BJ (cell line): Measurements from ENCODE around the gene RNF13. TPM values are rescaled to one million over a fixed set of nuclear protein-coding genes. Genes with fewer than 3 reads are reported as not detected.

ENCODE experiments used
- CTCF ChIA-PET: fragments of 350-600 bp; formaldehyde crosslinking; extraction: SDS; loops from one replicate; lab custom pipeline; 2021; ENCODE audit warnings: antibody characterized with exemption, inconsistent platforms; lab: Yijun Ruan, JAX
- POLR2A ChIA-PET: fragments of 300-600 bp; sonication (Branson Sonifier 250); formaldehyde crosslinking; extraction: SDS; loops from one replicate; lab custom pipeline; 2021; ENCODE audit warnings: antibody characterized with exemption; lab: Charles Lee
- DNase-seq: peaks from one replicate; pipeline ENCODE4 v3.0.0-alpha.2; 2011; ENCODE audit warnings: low read depth
- H3K27me3 ChIP-seq: 2 replicates; pipeline ENCODE4 v1.6.0; 2011; ENCODE audit warnings: low read length; ENCODE audit not compliant: control insufficient read depth, insufficient read depth
- H3K36me3 ChIP-seq: 2 replicates; pipeline ENCODE4 v1.5.1; 2011; ENCODE audit warnings: low read length; ENCODE audit not compliant: control insufficient read depth, insufficient read depth
- H3K4me3 ChIP-seq: 2 replicates; pipeline ENCODE4 v1.5.1; 2011; ENCODE audit warnings: low read depth, mild to moderate bottlenecking, control low read depth, low read length
- CTCF ChIP-seq: IDR thresholded peaks from 2 replicates; pipeline ENCODE4 v1.5.1; 2011; ENCODE audit warnings: low read depth, mild to moderate bottlenecking, control low read depth, inconsistent platforms, low read length, moderate library complexity; ENCODE audit not compliant: insufficient read depth
- polyA plus RNA-seq: library from polyadenylated mRNA; depleted of rRNA; stranded (reverse); fragments of >200 nt; gene quantifications from 2 replicates; pipeline ENCODE4 v1.2.3, GENCODE V29; 2011

Gene RNF13
- polyA plus RNA-seq, 1 experiment, result 30.7 TPM

- Histone ChIP-seq H3K36me3 (no peaks in the 10 kb centered on the region; the same call in 1 of the 2 replicates), H3K27me3 (no peaks in the 10 kb centered on the region), H3K4me3 (no peak overlapping the region)
- no peak for TF ChIP-seq CTCF
- no peak for DNase-seq
- ChIA-PET CTCF (no interaction called here), POLR2A (no interaction called here)
These were observed 78.6 kb downstream of the RNF13 start for GRCh38 chr3:149891621-149892020.

GRCh38 chr3:149892371-149892770, 79.4 kb downstream of the RNF13 start:
- CTCF ChIA-PET, result no interaction called here
- no peaks in the 10 kb centered on the region for H3K27me3 ChIP-seq
- POLR2A ChIA-PET, result interaction anchor here (0.5 kb wide), 1 partner anchor 72 kb away, joined by 4 read pairs; no protein-coding TSS in a partner anchor
- H3K36me3 ChIP-seq, result no peaks in the 10 kb centered on the region; the same call in 1 of the 2 replicates
- no peak for TF ChIP-seq CTCF
- no peak for DNase-seq
- no peak overlapping the region for H3K4me3 ChIP-seq

GRCh38 chr3:149894205-149894604, 81.2 kb downstream of the RNF13 start:
- H3K27me3 ChIP-seq, result no peaks in the 10 kb centered on the region
- TF ChIP-seq CTCF, result no peak
- CTCF ChIA-PET, result interaction anchor here (2.5 kb wide), 1 partner anchor 14 kb away, joined by 10 read pairs; no protein-coding TSS in a partner anchor
- POLR2A ChIA-PET, result no interaction called here
- no peak for DNase-seq
- H3K36me3 ChIP-seq, result no peaks in the 10 kb centered on the region
- H3K4me3 ChIP-seq, result no peak overlapping the region

GRCh38 chr3:149895339-149895738, 82.3 kb downstream of the RNF13 start:
- no peak for DNase-seq
- Histone ChIP-seq H3K4me3 (no peak overlapping the region), H3K36me3 (no peaks in the 10 kb centered on the region), H3K27me3 (no peaks in the 10 kb centered on the region)
- CTCF ChIA-PET, result interaction anchor here (2.5 kb wide), 1 partner anchor 15 kb away, joined by 10 read pairs; no protein-coding TSS in a partner anchor
- TF ChIP-seq CTCF, result no peak
- POLR2A ChIA-PET, result no interaction called here

GRCh38 chr3:149895769-149896168, 82.8 kb downstream of the RNF13 start:
- POLR2A ChIA-PET, result no interaction called here
- CTCF ChIA-PET, result interaction anchor here (2.5 kb wide), 1 partner anchor 16 kb away, joined by 10 read pairs; no protein-coding TSS in a partner anchor
- DNase-seq, result no peak

More at GRCh38 chr3:149895769-149896168, 82.8 kb downstream of the RNF13 start:
- TF ChIP-seq CTCF, result no peak
- H3K4me3 ChIP-seq, result no peak overlapping the region
- no peaks in the 10 kb centered on the region for H3K36me3 ChIP-seq
- no peaks in the 10 kb centered on the region for H3K27me3 ChIP-seq
